22Rv1 (cell line): ENCODE results near the gene CDC42BPB.

Experiments
- ZFX ChIP-seq: fragments of 450-650 bp; IDR thresholded peaks from 2 replicates; pipeline ENCODE4 v1.6.1; 2017; ENCODE audit warnings: antibody characterized with exemption, borderline replicate concordance
- TF ChIP-seq, protein P1 (sequence below): fragments of 450-650 bp; IDR thresholded peaks from 2 replicates; pipeline ENCODE4 v1.5.1; 2017; ENCODE audit warnings: mild to moderate bottlenecking

DNA sequence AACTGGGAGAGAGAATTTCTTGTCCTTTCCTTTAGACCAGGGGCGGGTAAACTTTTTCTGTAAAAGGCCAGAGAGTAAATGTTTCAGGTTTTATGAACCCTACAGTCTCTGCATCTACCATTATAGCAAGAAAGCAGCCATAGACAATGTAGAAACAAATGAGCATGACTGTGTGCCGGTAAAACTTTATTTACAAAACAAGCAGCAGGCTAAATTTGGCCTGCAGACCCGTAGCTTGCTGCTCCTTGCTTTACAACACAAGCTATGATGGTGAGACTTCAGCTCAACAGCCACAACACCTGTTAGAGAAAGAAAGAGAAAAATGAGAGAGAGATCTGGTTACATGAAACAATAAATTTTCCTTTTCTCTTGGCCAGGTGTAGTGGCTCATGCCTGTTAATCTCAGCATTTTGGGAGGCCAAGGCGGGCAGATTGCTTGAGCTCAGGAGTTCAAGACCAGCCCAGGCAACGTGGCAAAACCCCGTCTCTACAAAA is 4.2 kb upstream of the CDC42BPB start:
- TF ChIP-seq, protein P1, sequence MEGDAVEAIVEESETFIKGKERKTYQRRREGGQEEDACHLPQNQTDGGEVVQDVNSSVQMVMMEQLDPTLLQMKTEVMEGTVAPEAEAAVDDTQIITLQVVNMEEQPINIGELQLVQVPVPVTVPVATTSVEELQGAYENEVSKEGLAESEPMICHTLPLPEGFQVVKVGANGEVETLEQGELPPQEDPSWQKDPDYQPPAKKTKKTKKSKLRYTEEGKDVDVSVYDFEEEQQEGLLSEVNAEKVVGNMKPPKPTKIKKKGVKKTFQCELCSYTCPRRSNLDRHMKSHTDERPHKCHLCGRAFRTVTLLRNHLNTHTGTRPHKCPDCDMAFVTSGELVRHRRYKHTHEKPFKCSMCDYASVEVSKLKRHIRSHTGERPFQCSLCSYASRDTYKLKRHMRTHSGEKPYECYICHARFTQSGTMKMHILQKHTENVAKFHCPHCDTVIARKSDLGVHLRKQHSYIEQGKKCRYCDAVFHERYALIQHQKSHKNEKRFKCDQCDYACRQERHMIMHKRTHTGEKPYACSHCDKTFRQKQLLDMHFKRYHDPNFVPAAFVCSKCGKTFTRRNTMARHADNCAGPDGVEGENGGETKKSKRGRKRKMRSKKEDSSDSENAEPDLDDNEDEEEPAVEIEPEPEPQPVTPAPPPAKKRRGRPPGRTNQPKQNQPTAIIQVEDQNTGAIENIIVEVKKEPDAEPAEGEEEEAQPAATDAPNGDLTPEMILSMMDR = no peak
- TF ChIP-seq ZFX = no peak
